GM10248 (cell line): Measurements from ENCODE around the gene EHHADH.
"Not testable (repeated sequence)": the region's sequence is repeated elsewhere in the genome, so short reads cannot be mapped to it uniquely, and the experiment has no call there.

Source experiments
- CTCF ChIA-PET: fragments of 300-600 bp; sonication (Branson Sonifier 250); formaldehyde crosslinking; extraction: SDS; loops from one replicate; lab custom pipeline; 2021; ENCODE audit warnings: antibody characterized with exemption; lab: Yijun Ruan, JAX
- POLR2A ChIA-PET: fragments of 350-650 bp; sonication (Branson Sonifier 250); formaldehyde crosslinking; extraction: SDS; loops from one replicate; lab custom pipeline; 2020; ENCODE audit warnings: antibody characterized with exemption; lab: Yijun Ruan, JAX
- DNase-seq: peaks from one replicate; pipeline ENCODE4 v3.0.0; 2012; ENCODE audit errors: extremely low spot score
- TF ChIP-seq, protein P1 (sequence below): IDR thresholded peaks from 2 replicates; pipeline ENCODE4 v1.5.1; 2012; ENCODE audit warnings: mild to moderate bottlenecking, low read depth; ENCODE audit errors: extremely low read depth, missing control alignments, control extremely low read depth

Gene EHHADH

GRCh38 chr3:185253645-185254410, at the start of gene EHHADH:
Gene EHHADH, minus strand, starts transcription at chr3:185254049. Its CDS starts 27 bp downstream, at chr3:185254022.
- CTCF ChIA-PET, result interaction anchor here (1.2 kb wide), 1 partner anchor 13 kb away, joined by 4 read pairs; no protein-coding TSS in a partner anchor

DNA sequence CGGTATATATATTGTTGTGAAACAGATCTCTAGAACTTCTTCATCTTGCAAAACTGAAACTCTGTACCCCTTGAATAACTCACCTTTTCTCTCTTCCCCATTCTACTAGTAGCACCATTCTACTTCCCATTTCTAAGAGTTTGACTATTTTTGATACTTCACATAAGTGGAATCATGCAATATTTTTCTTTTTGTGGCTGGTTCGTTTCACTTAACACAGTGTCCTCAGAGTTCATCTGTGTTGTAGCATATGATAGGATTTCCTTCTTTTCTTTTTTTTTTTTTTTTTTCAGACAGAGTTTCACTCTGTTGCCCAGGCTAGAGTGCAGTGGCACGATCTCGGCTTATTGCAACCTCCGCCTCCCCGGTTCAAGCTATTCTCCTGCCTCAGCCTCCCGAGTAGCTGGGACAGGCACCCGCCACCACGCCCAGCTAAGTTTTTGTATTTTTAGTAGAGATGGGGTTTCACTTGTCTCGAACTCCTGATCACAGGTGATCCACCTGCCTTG, 46.1 kb upstream of the EHHADH start:
- DNase-seq, result peak; percentile 44
- CTCF ChIA-PET, result interaction anchor here (1.9 kb wide), 1 partner anchor 9 kb away, joined by 13 read pairs; no protein-coding TSS in a partner anchor
- POLR2A ChIA-PET, result not testable (repeated sequence)

More at GRCh38 chr3:185253645-185254410, at the start of gene EHHADH:
- peak; percentile 62 for DNase-seq
- TF ChIP-seq, protein P1, sequence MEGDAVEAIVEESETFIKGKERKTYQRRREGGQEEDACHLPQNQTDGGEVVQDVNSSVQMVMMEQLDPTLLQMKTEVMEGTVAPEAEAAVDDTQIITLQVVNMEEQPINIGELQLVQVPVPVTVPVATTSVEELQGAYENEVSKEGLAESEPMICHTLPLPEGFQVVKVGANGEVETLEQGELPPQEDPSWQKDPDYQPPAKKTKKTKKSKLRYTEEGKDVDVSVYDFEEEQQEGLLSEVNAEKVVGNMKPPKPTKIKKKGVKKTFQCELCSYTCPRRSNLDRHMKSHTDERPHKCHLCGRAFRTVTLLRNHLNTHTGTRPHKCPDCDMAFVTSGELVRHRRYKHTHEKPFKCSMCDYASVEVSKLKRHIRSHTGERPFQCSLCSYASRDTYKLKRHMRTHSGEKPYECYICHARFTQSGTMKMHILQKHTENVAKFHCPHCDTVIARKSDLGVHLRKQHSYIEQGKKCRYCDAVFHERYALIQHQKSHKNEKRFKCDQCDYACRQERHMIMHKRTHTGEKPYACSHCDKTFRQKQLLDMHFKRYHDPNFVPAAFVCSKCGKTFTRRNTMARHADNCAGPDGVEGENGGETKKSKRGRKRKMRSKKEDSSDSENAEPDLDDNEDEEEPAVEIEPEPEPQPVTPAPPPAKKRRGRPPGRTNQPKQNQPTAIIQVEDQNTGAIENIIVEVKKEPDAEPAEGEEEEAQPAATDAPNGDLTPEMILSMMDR, result no peak
- POLR2A ChIA-PET, result no interaction called here

DNA sequence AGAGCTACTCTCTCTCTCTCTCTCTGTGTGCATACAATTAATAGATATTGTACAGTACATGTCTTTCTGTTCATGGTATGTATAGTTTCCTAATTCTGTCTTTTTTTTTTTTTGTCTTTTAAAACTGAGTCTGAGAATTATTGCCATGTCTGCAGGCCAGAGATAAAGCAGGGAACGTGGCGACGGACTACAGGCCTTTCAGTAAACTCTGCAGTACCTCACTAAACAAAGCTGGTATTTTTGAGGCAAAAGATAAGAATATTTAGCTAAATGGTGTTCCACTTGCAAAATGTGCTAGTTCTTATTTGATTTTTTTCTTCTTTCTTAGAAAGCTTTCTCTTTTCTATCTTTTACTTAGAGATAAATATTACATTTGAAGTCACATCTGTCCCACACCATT, 44.0 kb upstream of the EHHADH start:
- POLR2A ChIA-PET, result no interaction called here
- TF ChIP-seq, protein P1, result no peak
- CTCF ChIA-PET, result interaction anchor here (2.5 kb wide), 1 partner anchor 11 kb away, joined by 8 read pairs; no protein-coding TSS in a partner anchor
- no peak for DNase-seq

GRCh38 chr3:185292238-185292637, 38.4 kb upstream of the EHHADH start:
- POLR2A ChIA-PET, result no interaction called here
- CTCF ChIA-PET, result interaction anchor here (1.0 kb wide), 1 partner anchor 16 kb away, joined by 3 read pairs; no protein-coding TSS in a partner anchor
- DNase-seq, result no peak
- TF ChIP-seq, protein P1, result no peak

- ChIA-PET CTCF (interaction anchor here (1.5 to 3.3 kb wide), 2 partner anchors 10 to 18 kb away, joined by 6 to 32 read pairs; no protein-coding TSS in a partner anchor), POLR2A (no interaction called here)
- TF ChIP-seq, protein P1, result no peak
- peak; percentile 34 for DNase-seq
These were observed 36.4 kb upstream of the EHHADH start for GRCh38 chr3:185290266-185290665.

GRCh38 chr3:185283374-185283935, 29.6 kb upstream of the EHHADH start:
- CTCF ChIA-PET, result no interaction called here
- DNase-seq, result no peak
- POLR2A ChIA-PET, result no interaction called here
- TF ChIP-seq, protein P1, result no peak
